Fibroblast of lung (primary cell): ENCODE data around the gene TEDDM1. TPM values are rescaled to one million over a fixed set of nuclear protein-coding genes. Genes with fewer than 3 reads are reported as not detected.

Experiments used
- DNase-seq, 2 donors: peaks; one replicate each; pipeline versions ENCODE4 v3.0.0 to v3.0.0-alpha.2; 2010; ENCODE audit warnings: low read depth in 2 of 2
- H2AFZ ChIP-seq: 2 replicates; pipeline ENCODE4 v1.5.1; 2012; ENCODE audit warnings: low read length, control low read depth, inconsistent platforms
- H3K27ac ChIP-seq: 2 replicates; pipeline ENCODE4 v1.5.1; 2011; ENCODE audit warnings: low read length, control low read depth; ENCODE audit not compliant: insufficient read depth
- H3K27me3 ChIP-seq: 2 replicates; pipeline ENCODE4 v1.5.1; 2011; ENCODE audit warnings: mild to moderate bottlenecking, low read length; ENCODE audit not compliant: control insufficient read depth, insufficient read depth
- H3K36me3 ChIP-seq: 2 replicates; pipeline ENCODE4 v1.5.1; 2011; ENCODE audit warnings: low read length; ENCODE audit not compliant: control insufficient read depth, insufficient read depth
- H3K4me1 ChIP-seq: 2 replicates; pipeline ENCODE4 v1.5.1; 2011; ENCODE audit warnings: low read length; ENCODE audit not compliant: control insufficient read depth, insufficient read depth; ENCODE audit errors: extremely low read depth
- H3K4me2 ChIP-seq: 2 replicates; pipeline ENCODE4 v1.5.1; 2011; ENCODE audit warnings: low read length, control low read depth; ENCODE audit not compliant: insufficient read depth; ENCODE audit errors: extremely low read depth
- H3K4me3 ChIP-seq, 4 experiments: fragments of 200-600 bp in 1 of 4; sonication (generic) in 1 of 4; replicated peaks in 1 of 4; 2 replicates each; pipeline ENCODE4 v1.5.1; 2011 to 2016; ENCODE audit warnings: low read length in 4 of 4, low read depth in 3 of 4, mild to moderate bottlenecking in 3 of 4, control low read depth in 2 of 4, inconsistent platforms in 1 of 4, mixed read lengths in 1 of 4; ENCODE audit not compliant: insufficient read depth in 1 of 4; ENCODE audit errors: control extremely low read depth in 1 of 4
- H3K79me2 ChIP-seq: 2 replicates; pipeline ENCODE4 v1.5.1; 2012; ENCODE audit warnings: mild to moderate bottlenecking, low read length, inconsistent platforms; ENCODE audit not compliant: control insufficient read depth, insufficient read depth
- H3K9ac ChIP-seq: 2 replicates; pipeline ENCODE4 v1.5.1; 2011; ENCODE audit warnings: mild to moderate bottlenecking, low read length, control low read depth; ENCODE audit not compliant: insufficient read depth
- H3K9me3 ChIP-seq: 2 replicates; pipeline ENCODE4 v1.5.1; 2012; ENCODE audit warnings: low read depth, low read length; ENCODE audit not compliant: control insufficient read depth, insufficient read depth
- H4K20me1 ChIP-seq: 2 replicates; pipeline ENCODE4 v1.5.1; 2011; ENCODE audit warnings: low read length; ENCODE audit not compliant: control insufficient read depth, insufficient read depth; ENCODE audit errors: extremely low read depth
- EZH2 ChIP-seq: IDR thresholded peaks from 2 replicates; pipeline ENCODE4 v1.5.1; 2012; ENCODE audit warnings: low read length, control low read depth, mild to moderate bottlenecking; ENCODE audit errors: missing control alignments
- polyA plus RNA-seq, 2 donors: library from polyadenylated mRNA; depleted of rRNA in 1 of 2; stranded (reverse) in 1 of 2; unstranded in 1 of 2; fragments of >200 nt; gene quantifications; 2 replicates each; pipeline ENCODE4 v1.2.1, GENCODE V29; 2011 to 2012; ENCODE audit warnings: missing spikeins in 1 of 2
- total RNA-seq: library from RNA; depleted of rRNA; stranded (reverse); fragments of >200 nt; gene quantifications from 2 replicates; pipeline ENCODE4 v1.2.1, GENCODE V29; 2014
- TF ChIP-seq, protein P1 (sequence below), 2 donors: IDR thresholded peaks in 1 of 2; conservative IDR thresholded peaks in 1 of 2; 1 replicate in 1 of 2; 2 replicates in 1 of 2; pipeline ENCODE4 v1.5.1; 2011 to 2012; ENCODE audit warnings: low read length in 2 of 2, control low read depth in 1 of 2, inconsistent platforms in 1 of 2, low read depth in 1 of 2, mild to moderate bottlenecking in 1 of 2

Gene TEDDM1
- total and polyA plus RNA-seq, 2 donors (not counting 1 experiment from before 2014, with no cell fraction given): not detected

GRCh38 chr1:182391362-182392049 lies 9.0 kb downstream of the TEDDM1 start, which contains the start of gene GLUL:
Gene GLUL (minus strand): TSS chr1:182391790. CDS start chr1:182388737, 3,053 bp downstream.
- Histone ChIP-seq H3K36me3 (peaks cover 5% of the 10 kb centered on the region), H3K9me3 (no peaks in the 10 kb centered on the region), H3K9ac (peak within 1 kb of the TSS; percentile 74), H3K79me2 (peaks cover 36% of the 10 kb centered on the region), H3K27me3 (no peaks in the 10 kb centered on the region), H3K27ac (peak within 1 kb of the TSS; percentile 86), H3K4me1 (peaks cover 4% of the 10 kb centered on the region), H2AFZ (peak within 1 kb of the TSS; percentile 66), H3K4me2 (peak within 1 kb of the TSS; percentile 71), H3K4me3 (peak within 1 kb of the TSS; percentile 95 to 98 (median 96)), H4K20me1 (peaks cover 5% of the 10 kb centered on the region)
- DNase-seq: peak; percentile 89 to 93
- TF ChIP-seq EZH2: no peak
- TF ChIP-seq, protein P1, sequence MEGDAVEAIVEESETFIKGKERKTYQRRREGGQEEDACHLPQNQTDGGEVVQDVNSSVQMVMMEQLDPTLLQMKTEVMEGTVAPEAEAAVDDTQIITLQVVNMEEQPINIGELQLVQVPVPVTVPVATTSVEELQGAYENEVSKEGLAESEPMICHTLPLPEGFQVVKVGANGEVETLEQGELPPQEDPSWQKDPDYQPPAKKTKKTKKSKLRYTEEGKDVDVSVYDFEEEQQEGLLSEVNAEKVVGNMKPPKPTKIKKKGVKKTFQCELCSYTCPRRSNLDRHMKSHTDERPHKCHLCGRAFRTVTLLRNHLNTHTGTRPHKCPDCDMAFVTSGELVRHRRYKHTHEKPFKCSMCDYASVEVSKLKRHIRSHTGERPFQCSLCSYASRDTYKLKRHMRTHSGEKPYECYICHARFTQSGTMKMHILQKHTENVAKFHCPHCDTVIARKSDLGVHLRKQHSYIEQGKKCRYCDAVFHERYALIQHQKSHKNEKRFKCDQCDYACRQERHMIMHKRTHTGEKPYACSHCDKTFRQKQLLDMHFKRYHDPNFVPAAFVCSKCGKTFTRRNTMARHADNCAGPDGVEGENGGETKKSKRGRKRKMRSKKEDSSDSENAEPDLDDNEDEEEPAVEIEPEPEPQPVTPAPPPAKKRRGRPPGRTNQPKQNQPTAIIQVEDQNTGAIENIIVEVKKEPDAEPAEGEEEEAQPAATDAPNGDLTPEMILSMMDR (conservative IDR thresholded peaks at IDR 0.05 in 1 of 2, IDR thresholded peaks at IDR 0.05 in 1 of 2; ENCODE audit: low read depth in 1 of 2, low read length in 2 of 2): peak in 1 of 2 donors; percentile 17

GRCh38 chr1:182391028-182391361 lies 9.5 kb downstream of the TEDDM1 start:
- peak overlapping the region; percentile 46 for H3K4me2 ChIP-seq
- peaks cover 5% of the 10 kb centered on the region for H4K20me1 ChIP-seq
- no peak overlapping the region for H2AFZ ChIP-seq
- no peak for DNase-seq
- peaks cover 36% of the 10 kb centered on the region for H3K79me2 ChIP-seq
- no peaks in the 10 kb centered on the region for H3K27me3 ChIP-seq
- H3K36me3 ChIP-seq: peaks cover 8% of the 10 kb centered on the region
- peak overlapping the region; percentile 74 for H3K9ac ChIP-seq
- TF ChIP-seq, protein P1 (conservative IDR thresholded peaks at IDR 0.05 in 1 of 2, IDR thresholded peaks at IDR 0.05 in 1 of 2; ENCODE audit: low read depth in 1 of 2, low read length in 2 of 2): no peak
- TF ChIP-seq EZH2: no peak
- H3K4me1 ChIP-seq: peaks cover 4% of the 10 kb centered on the region
- H3K27ac ChIP-seq: peak overlapping the region; percentile 86
- no peaks in the 10 kb centered on the region for H3K9me3 ChIP-seq
- peak overlapping the region; percentile 95 to 98 (median 96) for H3K4me3 ChIP-seq

- TF ChIP-seq, protein P1 (conservative IDR thresholded peaks at IDR 0.05 in 1 of 2, IDR thresholded peaks at IDR 0.05 in 1 of 2; ENCODE audit: low read depth in 1 of 2, low read length in 2 of 2): no peak
- TF ChIP-seq EZH2: no peak
- Histone ChIP-seq H4K20me1 (peaks cover 5% of the 10 kb centered on the region), H3K36me3 (peaks cover 16% of the 10 kb centered on the region)
Measured at GRCh38 chr1:182389619-182390047, 10.8 kb downstream of the TEDDM1 start.

More at GRCh38 chr1:182389619-182390047, 10.8 kb downstream of the TEDDM1 start:
- Histone ChIP-seq H3K4me3 (peak overlapping the region; percentile 95 to 98 (median 96)), H3K9me3 (no peaks in the 10 kb centered on the region), H3K4me2 (peak overlapping the region; percentile 71), H3K27ac (peak overlapping the region; percentile 22), H2AFZ (no peak overlapping the region), H3K27me3 (no peaks in the 10 kb centered on the region), H3K4me1 (peaks cover 4% of the 10 kb centered on the region), H3K9ac (peak overlapping the region; percentile 38), H3K79me2 (peaks cover 36% of the 10 kb centered on the region)
- no peak for DNase-seq
